Heart left ventricle (tissue), 13 donors: Measurements from ENCODE around the gene TIMELESS.

ENCODE experiments used
- POLR2A ChIP-seq, 2 donors: fragments of 450-650 bp; IDR thresholded peaks; one replicate each; pipeline ENCODE4 v1.6.1; 2017; ENCODE audit warnings: antibody characterized with exemption in 2 of 2, mild to moderate bottlenecking in 2 of 2, moderate library complexity in 2 of 2
- TF ChIP-seq, protein P1 (sequence below), 12 donors: fragments of 200-600 bp; sonication (generic) in 4 of 12; IDR thresholded peaks; one replicate each; pipeline versions ENCODE4 v1.5.0 to v1.8.0; 2018 to 2022; ENCODE audit warnings: antibody characterized with exemption in 12 of 12, mild to moderate bottlenecking in 5 of 12
- donor health status: ischemic (EF 13 %, LVEDD 7.1; RV severe dilation, severe dysfunction).
- donor health status: DM: no; HTN: yes; CAD: no.
- donor health status: DM: no; HTN: no; CAD: no.
- donor health status: ischemic (EF 25% LVEDD 6.9; RV normal size, moderate dysfunction).
- donor health status: ischemic (EF 25% LVEDD 5.7; RV mildly dilated, moderate dysfunction).
- donor health status: ischemic (EF 35%, LVEDD 5.7; RV mildly dilated, moderate dysfunction).
- donor health status: nonischemic (EF 11% LVEDD 7.7; RV severe dilation, severe dysfunction).
- donor health status: DM: yes; HTN: yes; CAD: no.
- donor health status: PGD.
- donor health status: ischemic (EF 29% LVEDD 5.4; RV normal size, mild dysfunction).
- donor health status: nonischemic (EF 23%, LVEDD 6.1; RV moderate dilation, normal function).

DNA sequence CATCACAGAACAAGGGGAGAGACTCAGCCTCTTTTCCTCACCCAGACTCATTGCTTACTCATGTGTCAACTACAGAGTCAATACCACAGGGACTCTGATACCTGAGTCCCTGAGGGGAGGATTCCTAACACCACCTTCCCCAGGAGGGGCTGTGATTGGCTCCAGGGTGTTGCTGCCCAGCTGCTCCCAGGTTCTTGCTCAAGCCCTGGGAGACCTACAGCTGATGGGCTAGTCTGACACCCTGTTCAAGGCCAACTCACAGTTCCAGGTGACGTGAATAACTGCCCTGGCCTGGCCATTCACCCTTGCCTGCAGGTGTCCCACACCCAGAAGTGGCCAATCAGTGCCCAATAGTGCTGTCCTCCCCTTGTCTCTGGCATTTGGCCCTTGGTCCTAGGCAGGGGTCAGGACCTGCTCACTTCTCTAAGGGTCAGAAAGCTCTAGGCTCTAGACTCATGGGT lies 27.8 kb upstream of the TIMELESS start:
- TF ChIP-seq, protein P1, sequence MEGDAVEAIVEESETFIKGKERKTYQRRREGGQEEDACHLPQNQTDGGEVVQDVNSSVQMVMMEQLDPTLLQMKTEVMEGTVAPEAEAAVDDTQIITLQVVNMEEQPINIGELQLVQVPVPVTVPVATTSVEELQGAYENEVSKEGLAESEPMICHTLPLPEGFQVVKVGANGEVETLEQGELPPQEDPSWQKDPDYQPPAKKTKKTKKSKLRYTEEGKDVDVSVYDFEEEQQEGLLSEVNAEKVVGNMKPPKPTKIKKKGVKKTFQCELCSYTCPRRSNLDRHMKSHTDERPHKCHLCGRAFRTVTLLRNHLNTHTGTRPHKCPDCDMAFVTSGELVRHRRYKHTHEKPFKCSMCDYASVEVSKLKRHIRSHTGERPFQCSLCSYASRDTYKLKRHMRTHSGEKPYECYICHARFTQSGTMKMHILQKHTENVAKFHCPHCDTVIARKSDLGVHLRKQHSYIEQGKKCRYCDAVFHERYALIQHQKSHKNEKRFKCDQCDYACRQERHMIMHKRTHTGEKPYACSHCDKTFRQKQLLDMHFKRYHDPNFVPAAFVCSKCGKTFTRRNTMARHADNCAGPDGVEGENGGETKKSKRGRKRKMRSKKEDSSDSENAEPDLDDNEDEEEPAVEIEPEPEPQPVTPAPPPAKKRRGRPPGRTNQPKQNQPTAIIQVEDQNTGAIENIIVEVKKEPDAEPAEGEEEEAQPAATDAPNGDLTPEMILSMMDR (IDR thresholded peaks at IDR 0.05), result no peak
- no peak for TF ChIP-seq POLR2A (IDR thresholded peaks at IDR 0.05)
